GM21723 (cell line): Measurements from ENCODE around the gene LRRIQ4.
A peak's percentile ranks its signal among the peaks of the same experiment; 100 is the strongest.

Experiments
- ATAC-seq: cut with Tn5 transposase; IDR thresholded peaks from one replicate; pipeline ENCODE4 v1.9.1; 2021; ENCODE audit warnings: mild to moderate bottlenecking, moderate library complexity; ENCODE audit not compliant: unreplicated experiment

LRRIQ4 gene

DNA sequence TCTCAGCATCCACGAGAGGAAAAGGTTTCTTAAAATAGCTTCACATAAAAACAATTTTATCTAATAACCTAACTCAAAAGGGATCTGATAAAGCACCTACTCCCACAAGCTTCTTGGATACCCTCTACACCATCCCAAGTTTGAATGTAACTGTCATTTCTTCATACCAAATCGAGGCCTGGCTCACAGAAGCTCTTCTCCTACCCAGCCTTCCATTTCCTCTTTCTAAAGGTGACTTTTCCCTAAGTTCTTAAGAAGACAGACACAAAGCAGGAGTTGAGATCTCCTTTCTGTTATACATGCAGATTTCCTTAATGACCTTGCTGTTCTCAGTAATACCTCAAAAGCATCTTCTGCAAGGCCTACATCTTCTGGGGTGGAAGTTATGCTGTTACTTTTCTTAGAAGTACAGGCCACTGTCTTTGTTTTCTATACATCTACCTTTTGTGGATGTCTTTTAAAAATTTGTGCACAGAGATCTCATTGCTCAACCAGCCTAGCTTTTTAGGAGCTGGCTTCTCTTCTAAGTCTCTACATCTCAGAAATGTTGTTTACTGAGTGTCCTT, 3.4 kb upstream of the LRRIQ4 start:
- ATAC-seq, result no peak

GRCh38 chr3:169811631-169812331, 889 bp upstream of the LRRIQ4 start:
- peak; percentile 18 for ATAC-seq

- ATAC-seq, result no peak
Measured at GRCh38 chr3:169813278-169813677, 608 bp downstream of the LRRIQ4 start.

DNA sequence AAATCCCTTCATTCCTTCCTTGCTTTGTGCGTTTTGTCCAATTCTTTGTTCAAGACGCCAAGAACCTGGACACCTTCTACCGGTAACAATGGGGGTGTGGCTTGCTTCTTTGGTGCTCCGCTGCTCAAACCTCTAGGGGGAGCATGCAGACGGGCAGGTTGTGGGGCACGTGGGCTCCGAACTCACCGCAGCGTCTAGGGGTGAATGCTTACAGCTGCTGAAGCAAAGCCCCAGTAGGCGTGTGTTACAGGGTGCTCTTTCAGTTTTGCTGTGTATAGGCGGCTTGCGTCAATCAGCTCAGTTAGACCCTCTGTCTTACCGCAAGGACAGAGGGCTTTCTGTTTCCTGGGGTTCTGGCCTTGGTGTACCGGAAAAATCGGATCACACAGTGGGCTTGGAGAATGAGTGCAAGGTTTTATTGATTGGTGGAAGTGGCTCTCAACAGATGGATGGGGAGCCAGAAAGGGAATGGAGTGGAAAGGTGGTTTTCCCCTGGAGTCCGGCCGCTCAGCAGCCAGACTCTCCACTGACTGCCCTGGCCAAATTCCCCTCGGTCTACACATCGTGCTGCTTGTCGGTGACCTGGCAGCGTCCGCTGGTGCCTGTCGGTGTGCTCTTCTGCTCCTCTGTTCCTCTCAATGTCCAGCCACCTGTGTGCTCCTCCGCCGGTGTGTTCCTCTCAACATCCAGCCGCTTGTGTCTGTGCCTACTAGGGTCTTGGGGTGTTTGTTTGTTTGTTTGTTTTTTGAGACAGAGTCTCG, 1.3 kb downstream of the LRRIQ4 start:
- ATAC-seq, result peak; percentile 84

GRCh38 chr3:169815590-169816150, 3.0 kb downstream of the LRRIQ4 start:
- no peak for ATAC-seq

DNA sequence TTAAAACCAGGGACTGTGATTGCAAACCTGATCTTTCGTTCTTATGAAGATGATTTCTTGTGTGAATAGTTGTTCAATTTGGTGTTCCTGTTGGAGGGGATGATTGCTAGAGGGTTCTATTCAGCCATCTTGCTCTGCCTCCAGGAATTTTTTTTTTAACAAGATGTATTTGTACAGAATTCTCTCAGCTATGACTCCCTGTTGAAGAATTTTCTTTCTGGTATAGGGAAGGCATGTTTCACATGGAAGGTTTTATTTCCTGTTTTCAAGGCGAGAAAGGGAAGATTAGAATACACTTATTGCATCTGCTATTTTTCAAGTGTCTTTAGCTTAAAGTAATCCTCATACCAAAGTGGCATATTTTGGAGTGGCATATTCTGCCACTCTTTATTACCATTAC, 5.6 kb downstream of the LRRIQ4 start:
- ATAC-seq, result no peak

DNA sequence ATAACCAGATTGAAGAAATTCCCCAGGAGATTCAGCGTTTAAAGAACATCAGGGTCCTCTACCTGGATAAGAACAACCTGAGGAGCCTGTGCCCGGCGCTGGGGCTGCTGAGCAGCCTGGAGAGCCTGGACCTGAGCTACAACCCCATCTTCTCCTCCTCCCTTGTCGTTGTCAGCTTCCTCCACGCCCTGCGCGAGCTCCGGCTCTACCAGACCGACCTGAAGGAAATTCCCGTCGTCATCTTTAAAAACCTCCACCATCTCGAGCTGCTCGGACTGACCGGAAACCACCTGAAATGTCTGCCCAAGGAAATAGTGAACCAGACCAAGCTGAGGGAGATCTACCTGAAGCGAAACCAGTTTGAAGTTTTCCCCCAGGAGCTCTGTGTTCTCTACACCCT, 9.4 kb downstream of the LRRIQ4 start:
- ATAC-seq, result no peak

GRCh38 chr3:169822540-169822939, 9.9 kb downstream of the LRRIQ4 start:
- no peak for ATAC-seq

GRCh38 chr3:169822983-169823382, 10.3 kb downstream of the LRRIQ4 start:
- no peak for ATAC-seq

- no peak for ATAC-seq
Measured at GRCh38 chr3:169825316-169825715, 12.6 kb downstream of the LRRIQ4 start.

DNA sequence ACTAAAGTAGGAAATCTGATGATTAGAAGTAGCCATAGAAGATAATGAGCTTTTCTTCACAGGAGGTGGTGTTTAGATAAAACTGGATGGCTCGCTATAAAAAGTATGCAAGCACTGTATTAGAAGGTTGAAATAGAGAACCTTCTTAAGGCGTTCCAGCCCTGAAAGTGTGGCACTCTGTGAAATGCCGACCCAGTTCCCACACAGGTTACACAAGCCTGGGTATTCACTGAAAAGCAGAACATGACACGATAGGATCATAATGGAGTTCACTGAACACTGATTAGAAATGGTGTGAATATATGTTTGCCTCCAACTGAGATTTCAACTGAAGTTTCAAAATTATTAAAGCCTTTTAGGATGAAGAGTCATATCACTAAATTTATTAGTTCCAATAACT, 15.0 kb downstream of the LRRIQ4 start:
- ATAC-seq, result no peak

DNA sequence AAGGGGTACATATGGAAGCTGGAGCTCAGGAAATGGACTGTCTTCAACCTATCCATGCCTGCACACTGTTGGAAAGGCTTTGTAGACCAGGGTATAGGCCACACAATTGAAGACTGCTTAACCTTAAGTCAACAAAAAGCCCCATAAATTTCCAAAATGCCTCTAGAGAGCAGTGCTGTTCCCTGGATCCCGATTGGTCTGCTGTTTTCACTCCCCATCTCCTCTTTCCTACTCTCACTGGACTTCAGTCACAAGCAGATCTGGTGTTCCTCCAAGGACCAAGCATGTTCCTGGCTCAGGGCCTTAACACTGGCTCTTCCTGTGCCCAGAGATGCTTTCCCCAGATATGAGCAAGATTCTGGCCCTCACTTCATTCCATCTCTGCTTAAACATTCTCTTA, 22.9 kb downstream of the LRRIQ4 start:
- ATAC-seq, result peak; percentile 7

- ATAC-seq, result peak; percentile 94
Measured at GRCh38 chr3:169836078-169836941, 23.6 kb downstream of the LRRIQ4 start.

DNA sequence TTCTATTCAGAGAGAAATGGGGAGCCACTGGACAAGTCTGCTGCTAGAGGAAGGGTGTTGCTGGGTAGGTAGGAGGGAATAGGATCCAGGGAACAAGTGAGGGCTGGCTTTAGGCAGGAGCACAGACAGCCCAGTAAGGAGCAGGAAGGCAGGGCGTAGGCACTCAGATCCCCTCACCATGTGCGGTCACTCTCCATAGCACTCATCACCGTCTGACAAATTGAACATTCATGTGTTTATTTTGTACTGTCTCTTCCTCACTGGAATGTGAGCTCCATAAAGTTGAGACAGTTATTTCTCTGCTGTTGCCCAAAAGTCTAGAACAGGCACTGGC, 24.2 kb downstream of the LRRIQ4 start:
- ATAC-seq, result no peak

GRCh38 chr3:169838511-169839030, 25.9 kb downstream of the LRRIQ4 start:
- ATAC-seq, result no peak

- peak; percentile 74 for ATAC-seq
Measured at GRCh38 chr3:169841171-169841570, 28.5 kb downstream of the LRRIQ4 start.

DNA sequence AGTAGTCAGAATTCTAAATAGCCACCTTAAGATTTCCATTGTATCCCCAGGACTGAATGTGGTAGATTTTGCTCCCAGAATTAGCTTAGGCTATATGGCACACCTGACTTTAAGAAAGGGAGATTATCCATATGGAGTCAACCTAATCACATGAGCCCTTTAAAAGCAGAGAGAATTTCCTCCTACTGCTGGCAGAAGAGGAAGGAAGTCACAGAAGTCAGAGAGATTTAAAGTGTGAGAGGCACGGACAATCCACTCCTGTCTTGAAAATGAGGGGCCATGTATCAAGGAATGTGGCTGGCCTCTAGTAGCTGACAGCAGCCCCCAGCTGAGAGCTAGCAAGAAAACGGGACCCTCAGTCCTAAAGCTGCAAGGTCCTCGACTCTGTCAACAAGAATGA, 30.3 kb downstream of the LRRIQ4 start:
- ATAC-seq, result no peak

- ATAC-seq, result peak; percentile 96
Measured at GRCh38 chr3:169846458-169847193, 34.0 kb downstream of the LRRIQ4 start.

DNA sequence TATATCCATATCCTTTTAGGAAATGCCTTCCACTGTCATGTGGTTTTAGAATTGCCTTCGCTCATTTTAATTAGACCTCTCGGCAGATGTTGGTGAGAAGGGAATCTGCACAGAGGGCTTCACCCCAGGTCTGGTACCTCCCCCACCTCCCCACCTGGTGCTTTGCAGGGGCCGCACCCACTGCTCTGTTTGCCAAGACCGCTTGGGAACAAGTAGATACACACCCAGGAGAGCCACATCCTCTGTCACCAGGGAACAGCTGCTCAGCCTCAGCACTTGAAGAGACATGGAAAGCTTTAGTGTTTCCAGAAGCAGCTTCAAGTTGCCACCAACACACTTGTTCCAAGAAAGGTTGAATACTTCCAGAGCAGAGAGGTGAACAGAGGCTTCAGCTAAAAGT, 35.2 kb downstream of the LRRIQ4 start:
- no peak for ATAC-seq

DNA sequence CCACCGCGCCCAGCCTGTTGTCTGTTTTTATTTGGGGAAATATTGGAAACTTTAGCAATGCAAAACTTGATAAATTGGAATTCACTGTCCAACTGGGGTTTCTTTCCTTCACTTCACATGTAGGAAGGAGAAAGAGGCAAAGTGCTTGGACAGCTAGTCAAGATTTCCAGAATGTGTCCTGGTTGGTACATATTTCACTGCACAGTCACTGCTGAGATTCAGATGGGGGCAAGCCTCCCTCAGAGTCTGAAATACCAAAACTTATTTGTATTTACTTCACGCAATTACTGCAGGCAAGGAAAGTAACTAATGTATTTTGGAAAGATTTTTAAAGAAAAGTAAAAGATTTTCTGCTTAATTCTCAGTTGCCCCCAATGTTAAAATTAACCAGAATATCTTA, 36.1 kb downstream of the LRRIQ4 start:
- ATAC-seq, result no peak
